Pancreas (tissue), 10 donors: ENCODE data around the gene TRIM13. TPM values are rescaled to one million over a fixed set of nuclear protein-coding genes. Genes with fewer than 3 reads are reported as not detected.

Experiments used
- ATAC-seq, 4 donors: fragments of 200-7000 bp; cut with Tn5 transposase; one replicate each; pipeline versions ENCODE4 v1.8.0 to v1.9.1; 2020; ENCODE audit warnings: mild to moderate bottlenecking in 4 of 4, moderate library complexity in 4 of 4
- DNase-seq, 6 donors: peaks; one replicate each; pipeline ENCODE4 v3.0.0-alpha.2; 2020
- FAIRE-seq: peaks from 2 replicates; lab custom pipeline; 2012; peaks lifted over from hg19 to GRCh38; lab: Jason Lieb, UNC
- H3K27ac ChIP-seq, 4 donors: fragments of 200-600 bp; sonication (generic); 1 replicate in 3 of 4; 2 replicates in 1 of 4; pipeline versions ENCODE4 v1.5.0 to v1.8.0; 2020
- H3K27me3 ChIP-seq, 4 donors: fragments of 200-600 bp; one replicate each; pipeline ENCODE4 v1.8.0; 2021
- H3K36me3 ChIP-seq, 3 donors: fragments of 200-600 bp; sonication (generic) in 1 of 3; one replicate each; pipeline versions ENCODE4 v1.5.0 to v1.8.0; 2020 to 2021
- H3K4me1 ChIP-seq, 3 donors: fragments of 200-600 bp; one replicate each; pipeline ENCODE4 v1.8.0; 2021
- H3K4me3 ChIP-seq, 4 donors: fragments of 200-600 bp; sonication (generic) in 2 of 4; one replicate each; pipeline versions ENCODE4 v1.5.0 to v1.8.0; 2020 to 2021
- H3K9me3 ChIP-seq, 4 donors: fragments of 200-600 bp; one replicate each; pipeline ENCODE4 v1.8.0; 2021
- CTCF ChIP-seq, 4 donors: fragments of 200-600 bp; sonication (generic) in 3 of 4; IDR thresholded peaks; one replicate each; pipeline versions ENCODE4 v1.5.0 to v1.8.0; 2021; ENCODE audit warnings: antibody characterized with exemption in 4 of 4
- WGBS, 2 donors: extraction: QIAGEN DNeasy Blood & Tissue Kit; methylation state at CpG; one replicate each; pipeline ENCODE4 v1.1.7; 2013; 5-methylcytosine and 5-hydroxymethylcytosine counted together
- intact Hi-C, 3 donors: fragments of 100-400 bp; cut with DNase I; formaldehyde crosslinking; loops; one replicate each; pipeline versions ENCODE4 v1.11.1 to v1.14.2; 2022
- polyA plus RNA-seq, 2 donors: library from polyadenylated mRNA; stranded (reverse); fragments of 200-250 nt; gene quantifications; one replicate each; pipeline ENCODE4 v1.2.3, GENCODE V29; 2013
- total RNA-seq, 6 donors: library from RNA; stranded (reverse); fragmentation: NEBNext Ultra II Directional in 4 of 6; extraction: Animal tissue kit (Norgen Biotek cat#: 25700) in 4 of 6; gene quantifications; one replicate each; pipeline versions ENCODE4 v1.2.1 to v1.2.4, GENCODE V29; 2021 to 2023
- donor health status: healthy with polysubstance abuse.
- donor health status: DM: no; HTN: no; CAD: no; lungs with moderate emphysema.
- donor health status: DM: no; HTN: no; CAD: no.
- donor health status: control.
- donor health status: control.
- donor health status: Bipolar disorder and iron deficiency.
- donor health status: DM: yes; HTN: yes; CAD: no.
- donor health status: DM: no; HTN: no; CAD: no.
- donor health status: DM: no; HTN: no; CAD: no.
- donor health status: DM: yes; HTN: yes; CAD: no.

TRIM13 gene
- total and polyA plus RNA-seq, 8 donors: 7.2 to 19.7 (median 8.9) TPM

GRCh38 chr13:49954674-49955455 is 42.0 kb upstream of the TRIM13 start:
- no peak for DNase-seq
- H3K27me3 ChIP-seq: no peaks in the 10 kb centered on the region
- no peak for ATAC-seq
- H3K27ac ChIP-seq: no peak overlapping the region
- H3K36me3 ChIP-seq: no peaks in the 10 kb centered on the region
- no peak for FAIRE-seq
- TF ChIP-seq CTCF (IDR thresholded peaks at IDR 0.05): no peak
- no peaks in the 10 kb centered on the region for H3K4me1 ChIP-seq
- H3K4me3 ChIP-seq: no peak overlapping the region
- intact Hi-C loops: no loop called here
- 88 to 91% methylated on average over 2 of the region's 2 CpGs for WGBS, 2 donors
- no peaks in the 10 kb centered on the region for H3K9me3 ChIP-seq

GRCh38 chr13:49956131-49956530 is 40.7 kb upstream of the TRIM13 start:
- no peak for DNase-seq
- Histone ChIP-seq H3K27me3 (no peaks in the 10 kb centered on the region), H3K27ac (no peak overlapping the region), H3K9me3 (no peaks in the 10 kb centered on the region), H3K36me3 (no peaks in the 10 kb centered on the region), H3K4me3 (no peak overlapping the region), H3K4me1 (no peaks in the 10 kb centered on the region)
- no peak for ATAC-seq
- 95 to 96% methylated on average over 3 of the region's 3 CpGs for WGBS, 2 donors
- no peak for FAIRE-seq
- TF ChIP-seq CTCF (IDR thresholded peaks at IDR 0.05): no peak
- intact Hi-C loops: no loop called here

GRCh38 chr13:49958321-49958720 is 38.5 kb upstream of the TRIM13 start:
- FAIRE-seq: no peak

GRCh38 chr13:49967456-49967855 is 29.4 kb upstream of the TRIM13 start:
- DNase-seq (no peak), ATAC-seq (no peak), FAIRE-seq (no peak)
- Histone ChIP-seq H3K4me3 (no peak overlapping the region), H3K36me3 (no peaks in the 10 kb centered on the region), H3K9me3 (no peaks in the 10 kb centered on the region), H3K4me1 (no peaks in the 10 kb centered on the region), H3K27me3 (no peaks in the 10 kb centered on the region), H3K27ac (no peak overlapping the region)
- intact Hi-C loops: no loop called here
- 93 to 94% methylated on average over 4 of the region's 4 CpGs for WGBS, 2 donors
- no peak for TF ChIP-seq CTCF (IDR thresholded peaks at IDR 0.05)

More at GRCh38 chr13:49958321-49958720, 38.5 kb upstream of the TRIM13 start:
- Histone ChIP-seq H3K36me3 (no peaks in the 10 kb centered on the region), H3K27me3 (no peaks in the 10 kb centered on the region), H3K9me3 (no peaks in the 10 kb centered on the region), H3K4me1 (no peaks in the 10 kb centered on the region), H3K4me3 (no peak overlapping the region), H3K27ac (no peak overlapping the region)
- no peak for TF ChIP-seq CTCF (IDR thresholded peaks at IDR 0.05)
- ATAC-seq: no peak
- intact Hi-C loops: no loop called here
- WGBS, 2 donors: 87 to 92% methylated on average over 3 of the region's 3 CpGs
- DNase-seq: no peak

GRCh38 chr13:49972709-49973108 is 24.1 kb upstream of the TRIM13 start:
- Histone ChIP-seq H3K4me3 (no peak overlapping the region), H3K4me1 (peaks cover 0 to 5% (median 0%) of the 10 kb centered on the region in 3 donors), H3K36me3 (no peaks in the 10 kb centered on the region), H3K9me3 (no peaks in the 10 kb centered on the region), H3K27ac (peak overlapping the region in 2 of 4 donors; percentile 5 to 51), H3K27me3 (no peaks in the 10 kb centered on the region)
- peak; percentile 50 to 88 (median 71) for ATAC-seq
- FAIRE-seq: no peak
- TF ChIP-seq CTCF (IDR thresholded peaks at IDR 0.05): no peak
- WGBS, 2 donors: 33 to 43% methylated on average over 4 of the region's 4 CpGs
- DNase-seq: no peak
- intact Hi-C loops: no loop called here
